Fibroblast of mammary gland (primary cell): Measurements from ENCODE around the gene LRRC4C.

Source experiments
- DNase-seq: peaks from one replicate; pipeline ENCODE4 v3.0.0-alpha.2; 2010; ENCODE audit warnings: low read depth
- H3K4me3 ChIP-seq: 2 replicates; pipeline ENCODE4 v1.5.1; 2011; ENCODE audit warnings: low read depth, mild to moderate bottlenecking, low read length, moderate library complexity; ENCODE audit not compliant: control insufficient read depth
- TF ChIP-seq, protein P1 (sequence below): conservative IDR thresholded peaks from 2 replicates; pipeline ENCODE4 v1.5.1; 2011; ENCODE audit warnings: low read depth, low read length, inconsistent platforms; ENCODE audit not compliant: control insufficient read depth, insufficient read depth

The LRRC4C gene

DNA sequence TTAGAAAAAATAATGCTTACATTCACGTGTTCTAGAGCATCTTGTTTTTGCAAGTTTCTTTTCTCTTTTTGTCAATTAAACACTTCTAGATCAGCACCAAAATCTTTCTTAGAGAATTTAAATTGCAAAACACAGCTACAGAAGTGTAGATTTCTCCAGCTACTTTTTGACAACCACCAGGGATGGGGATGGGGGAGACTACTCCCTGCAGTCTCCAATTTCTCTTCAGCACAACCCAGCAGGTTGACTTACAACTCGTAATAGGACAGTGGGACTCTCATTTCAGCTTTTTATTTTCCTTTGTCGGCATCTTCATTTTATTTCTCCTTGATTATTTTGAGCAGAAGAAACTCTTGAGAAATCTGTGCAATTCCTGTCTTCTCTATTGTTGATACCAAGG is 441.2 kb downstream of the LRRC4C start:
- DNase-seq = no peak
- H3K4me3 ChIP-seq = no peak overlapping the region
- TF ChIP-seq, protein P1, sequence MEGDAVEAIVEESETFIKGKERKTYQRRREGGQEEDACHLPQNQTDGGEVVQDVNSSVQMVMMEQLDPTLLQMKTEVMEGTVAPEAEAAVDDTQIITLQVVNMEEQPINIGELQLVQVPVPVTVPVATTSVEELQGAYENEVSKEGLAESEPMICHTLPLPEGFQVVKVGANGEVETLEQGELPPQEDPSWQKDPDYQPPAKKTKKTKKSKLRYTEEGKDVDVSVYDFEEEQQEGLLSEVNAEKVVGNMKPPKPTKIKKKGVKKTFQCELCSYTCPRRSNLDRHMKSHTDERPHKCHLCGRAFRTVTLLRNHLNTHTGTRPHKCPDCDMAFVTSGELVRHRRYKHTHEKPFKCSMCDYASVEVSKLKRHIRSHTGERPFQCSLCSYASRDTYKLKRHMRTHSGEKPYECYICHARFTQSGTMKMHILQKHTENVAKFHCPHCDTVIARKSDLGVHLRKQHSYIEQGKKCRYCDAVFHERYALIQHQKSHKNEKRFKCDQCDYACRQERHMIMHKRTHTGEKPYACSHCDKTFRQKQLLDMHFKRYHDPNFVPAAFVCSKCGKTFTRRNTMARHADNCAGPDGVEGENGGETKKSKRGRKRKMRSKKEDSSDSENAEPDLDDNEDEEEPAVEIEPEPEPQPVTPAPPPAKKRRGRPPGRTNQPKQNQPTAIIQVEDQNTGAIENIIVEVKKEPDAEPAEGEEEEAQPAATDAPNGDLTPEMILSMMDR = no peak

DNA sequence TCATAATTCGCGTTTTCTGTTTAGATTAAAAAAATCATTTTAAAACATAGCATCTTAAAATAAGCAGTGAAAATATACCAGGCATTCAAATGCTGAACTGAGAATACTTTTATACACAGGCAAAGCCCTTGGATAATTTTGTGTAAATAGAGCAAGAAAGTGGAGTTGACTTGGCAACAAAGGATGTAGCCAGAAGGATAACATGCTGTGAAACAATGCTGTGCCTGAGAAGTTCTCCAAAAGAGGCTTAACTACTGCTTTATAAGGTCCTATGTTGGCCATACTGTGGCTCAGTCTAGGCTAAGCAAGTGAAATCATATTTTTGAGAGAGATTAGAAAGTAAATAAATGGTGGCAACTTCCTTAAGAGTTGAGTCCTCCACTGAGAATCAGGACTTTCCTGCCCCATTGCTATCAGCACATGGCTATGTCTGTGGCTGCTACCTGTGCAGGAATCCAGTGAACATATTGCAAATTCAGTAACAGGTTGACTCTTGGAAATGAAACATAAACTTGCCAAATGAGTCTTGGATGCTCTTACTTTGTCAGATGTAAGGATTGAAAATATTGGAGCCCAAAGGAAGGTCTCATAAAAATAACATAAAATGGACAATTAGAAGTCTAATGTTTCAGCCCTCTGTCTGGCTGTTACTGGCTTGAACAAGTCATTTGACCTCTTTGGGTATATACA is 448.9 kb downstream of the LRRC4C start:
- H3K4me3 ChIP-seq = no peak overlapping the region
- TF ChIP-seq, protein P1 = no peak
- no peak for DNase-seq

DNA sequence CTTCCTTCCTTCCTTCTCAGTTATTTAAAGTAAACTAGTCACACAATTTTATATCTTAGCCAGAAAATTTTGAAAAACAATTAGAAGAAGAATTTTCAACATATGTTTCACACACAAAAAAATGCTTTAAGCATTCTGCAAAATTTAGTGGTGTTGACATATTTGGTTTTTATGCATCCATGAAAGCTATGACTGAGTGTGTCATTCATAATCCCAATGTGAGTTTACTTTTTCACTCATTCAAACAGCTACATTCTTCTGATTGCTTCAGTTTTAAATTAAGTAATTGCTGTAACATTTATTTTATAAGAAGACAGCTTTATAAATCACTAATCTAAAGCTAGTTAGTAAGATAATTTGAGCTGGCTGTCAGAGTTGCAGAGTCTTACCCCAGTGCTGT is 453.5 kb downstream of the LRRC4C start:
- no peak for DNase-seq
- TF ChIP-seq, protein P1 = no peak
- H3K4me3 ChIP-seq = no peak overlapping the region

DNA sequence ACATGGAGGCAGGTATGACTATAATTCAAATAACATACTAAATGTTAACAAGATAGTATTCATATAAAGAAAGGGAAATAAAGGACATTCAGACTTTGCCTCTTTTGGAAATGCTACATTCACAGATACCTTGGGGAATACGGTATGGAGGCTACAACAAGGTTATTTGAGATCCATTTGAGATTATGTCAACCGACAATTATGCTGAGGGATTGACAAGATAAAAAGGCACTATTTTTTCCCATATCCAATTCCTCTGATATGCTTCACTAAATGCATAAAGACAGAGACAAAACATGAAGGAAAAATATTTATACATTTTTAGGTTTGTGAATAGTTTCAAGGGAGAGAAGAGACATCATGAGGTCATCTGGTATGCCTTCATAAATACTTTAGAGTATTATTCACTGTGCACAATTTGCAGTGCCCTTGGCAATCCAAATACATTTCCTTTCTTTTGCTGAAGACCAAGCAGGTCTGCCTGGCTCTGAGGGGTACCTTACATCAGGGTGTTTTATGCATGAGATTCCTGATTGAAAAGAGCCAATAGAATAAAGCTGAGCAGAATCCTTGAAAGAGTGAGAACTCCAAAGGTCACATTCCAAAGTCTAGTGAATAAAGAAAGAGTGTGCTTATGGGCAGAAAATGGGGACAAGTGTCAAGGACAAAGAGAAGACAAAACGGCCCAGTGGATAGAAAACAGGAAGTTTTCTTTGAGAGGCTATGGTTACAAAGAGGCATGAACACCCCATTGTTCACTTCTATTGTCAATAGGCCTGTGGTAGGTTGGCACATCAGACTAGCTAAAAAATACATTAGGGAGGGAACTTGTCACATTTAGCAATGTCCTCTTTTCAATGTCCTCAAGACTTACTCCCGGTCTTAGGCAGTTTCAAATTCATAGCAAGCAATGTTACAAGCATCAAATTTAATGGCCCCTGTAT is 455.8 kb downstream of the LRRC4C start:
- TF ChIP-seq, protein P1 = no peak
- DNase-seq = no peak
- H3K4me3 ChIP-seq = no peak overlapping the region

DNA sequence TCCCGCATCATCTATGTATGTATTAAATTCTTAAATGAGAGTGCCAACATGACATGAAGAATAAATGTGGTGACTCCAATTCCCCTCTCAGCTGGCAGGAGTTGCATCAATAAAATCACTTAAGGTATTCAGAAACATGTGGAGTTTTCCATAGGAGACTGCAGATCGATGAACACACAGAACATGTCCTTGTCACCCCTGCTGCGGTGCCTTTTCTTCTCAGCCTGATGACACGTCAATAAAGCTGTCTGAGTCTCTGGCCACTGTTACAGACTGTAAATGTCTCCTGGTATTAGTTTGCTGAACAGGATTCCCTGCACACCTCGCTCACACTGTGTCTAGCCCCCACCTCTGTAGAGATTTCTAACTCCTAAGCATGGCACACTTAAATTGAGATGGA is 460.5 kb downstream of the LRRC4C start:
- TF ChIP-seq, protein P1 = no peak
- DNase-seq = no peak
- H3K4me3 ChIP-seq = no peak overlapping the region

GRCh38 chr11:40987776-40988435 is 471.5 kb downstream of the LRRC4C start:
- TF ChIP-seq, protein P1 = no peak
- no peak for DNase-seq
- no peak overlapping the region for H3K4me3 ChIP-seq
